ENCODE data around the gene COL7A1. TPM values are rescaled to one million over a fixed set of nuclear protein-coding genes. Genes with fewer than 3 reads are reported as not detected.

The COL7A1 gene
- total and polyA plus RNA-seq, 4 donors: 4.3 to 18.7 (median 8.5) TPM

- Histone ChIP-seq H3K4me1 (ENCODE audit: control insufficient read depth in 5 of 5, insufficient read depth in 5 of 5, low read length in 5 of 5) (peaks cover 2 to 36% (median 11%) of the 10 kb centered on the region in 5 donors), H3K27ac (ENCODE audit: low read depth in 1 of 2, low read length in 1 of 2) (peak overlapping the region in 1 of 2 donors; percentile 85), H3K4me3 (no peak overlapping the region), H3K9ac (ENCODE audit: insufficient read depth in 1 of 2, low read length in 2 of 2) (no peak overlapping the region), H3K9me3 (ENCODE audit: control insufficient read depth in 4 of 4, insufficient read depth in 3 of 4, low read length in 3 of 4) (no peaks in the 10 kb centered on the region), H3K36me3 (ENCODE audit: control insufficient read depth in 4 of 4, insufficient read depth in 4 of 4, low read length in 4 of 4) (peaks cover 7 to 46% (median 26%) of the 10 kb centered on the region in 4 donors), H3K27me3 (ENCODE audit: control insufficient read depth in 3 of 3, insufficient read depth in 3 of 3, low read length in 2 of 3) (peaks cover 0 to 17% (median 0%) of the 10 kb centered on the region in 3 donors)
- DNase-seq: no peak
- no peak for ATAC-seq (ENCODE audit: insufficient read depth, low FRiP score)
- 86 to 89% methylated on average over 6 of the region's 6 CpGs for WGBS, 2 donors
- no peak for TF ChIP-seq CTCF (IDR thresholded peaks at IDR 0.05; ENCODE audit: control extremely low read depth, extremely low read depth)
Observed at GRCh38 chr3:48597408-48597800, 2.3 kb upstream of the COL7A1 start.

GRCh38 chr3:48596676-48597407 is 1.7 kb upstream of the COL7A1 start:
- no peaks in the 10 kb centered on the region for H3K9me3 ChIP-seq (ENCODE audit: control insufficient read depth in 4 of 4, insufficient read depth in 3 of 4, low read length in 3 of 4)
- peaks cover 0 to 17% (median 0%) of the 10 kb centered on the region in 3 donors for H3K27me3 ChIP-seq (ENCODE audit: control insufficient read depth in 3 of 3, insufficient read depth in 3 of 3, low read length in 2 of 3)
- peaks cover 2 to 36% (median 11%) of the 10 kb centered on the region in 5 donors for H3K4me1 ChIP-seq (ENCODE audit: control insufficient read depth in 5 of 5, insufficient read depth in 5 of 5, low read length in 5 of 5)
- DNase-seq (no peak), ATAC-seq (ENCODE audit: insufficient read depth, low FRiP score) (no peak)
- no peak overlapping the region for H3K4me3 ChIP-seq
- H3K9ac ChIP-seq (ENCODE audit: insufficient read depth in 1 of 2, low read length in 2 of 2): no peak overlapping the region
- peaks cover 7 to 43% (median 26%) of the 10 kb centered on the region in 4 donors for H3K36me3 ChIP-seq (ENCODE audit: control insufficient read depth in 4 of 4, insufficient read depth in 4 of 4, low read length in 4 of 4)
- no peak for TF ChIP-seq CTCF (IDR thresholded peaks at IDR 0.05; ENCODE audit: control extremely low read depth, extremely low read depth)
- peak overlapping the region in 1 of 2 donors; percentile 85 for H3K27ac ChIP-seq (ENCODE audit: low read depth in 1 of 2, low read length in 1 of 2)
- 78 to 82% methylated on average over 8 of the region's 8 CpGs for WGBS, 2 donors

- DNase-seq: no peak
- H3K4me1 ChIP-seq (ENCODE audit: control insufficient read depth in 5 of 5, insufficient read depth in 5 of 5, low read length in 5 of 5): peaks cover 2 to 36% (median 11%) of the 10 kb centered on the region in 5 donors
- no peaks in the 10 kb centered on the region for H3K9me3 ChIP-seq (ENCODE audit: control insufficient read depth in 4 of 4, insufficient read depth in 3 of 4, low read length in 3 of 4)
- no peak for ATAC-seq (ENCODE audit: insufficient read depth, low FRiP score)
- WGBS, 2 donors: 74% methylated on average over 5 of the region's 5 CpGs
- peaks cover 0 to 17% (median 0%) of the 10 kb centered on the region in 3 donors for H3K27me3 ChIP-seq (ENCODE audit: control insufficient read depth in 3 of 3, insufficient read depth in 3 of 3, low read length in 2 of 3)
- no peak for TF ChIP-seq CTCF (IDR thresholded peaks at IDR 0.05; ENCODE audit: control extremely low read depth, extremely low read depth)
- H3K9ac ChIP-seq (ENCODE audit: insufficient read depth in 1 of 2, low read length in 2 of 2): no peak overlapping the region
- H3K4me3 ChIP-seq: no peak overlapping the region
- H3K27ac ChIP-seq (ENCODE audit: low read depth in 1 of 2, low read length in 1 of 2): no peak overlapping the region
- H3K36me3 ChIP-seq (ENCODE audit: control insufficient read depth in 4 of 4, insufficient read depth in 4 of 4, low read length in 4 of 4): peaks cover 7 to 36% (median 19%) of the 10 kb centered on the region in 4 donors
Observed at GRCh38 chr3:48596157-48596556, 1.0 kb upstream of the COL7A1 start.

Measured in lung (tissue), 12 donors.